ENCODE results near the gene NUP43.
"Not testable (repeated sequence)": the region's sequence is repeated elsewhere in the genome, so short reads cannot be mapped to it uniquely, and the experiment has no call there.

Gene NUP43

GRCh38 chr6:149694921-149695320, 51.4 kb downstream of the NUP43 start:
- DNase-seq (ENCODE audit: low read depth in 3 of 3), result no peak

- DNase-seq (ENCODE audit: low read depth in 3 of 3), result no peak
Measured at GRCh38 chr6:149691201-149691600, 55.1 kb downstream of the NUP43 start.

GRCh38 chr6:149686230-149686629, 60.1 kb downstream of the NUP43 start:
- DNase-seq (ENCODE audit: low read depth in 3 of 3), result no peak

GRCh38 chr6:149683256-149683859, 63.0 kb downstream of the NUP43 start:
- no peak for DNase-seq (ENCODE audit: low read depth in 3 of 3)

GRCh38 chr6:149681845-149682244, 64.5 kb downstream of the NUP43 start:
- DNase-seq (ENCODE audit: low read depth in 3 of 3), result not testable (repeated sequence)

GRCh38 chr6:149681209-149681608, 65.1 kb downstream of the NUP43 start:
- DNase-seq (ENCODE audit: low read depth in 3 of 3), result no peak

- DNase-seq (ENCODE audit: low read depth in 3 of 3), result no peak
Measured at GRCh38 chr6:149680503-149680902, 65.8 kb downstream of the NUP43 start.

Measured in stimulated activated CD4-positive, alpha-beta T cell treated with anti-CD3 and anti-CD28 coated beads, TNF-alpha, amount 100 ng/mL, for 48 hours (primary cell).